Mesothelial cell of epicardium (in vitro differentiated cells): ENCODE results near the gene UNC13C. TPM values are rescaled to one million over a fixed set of nuclear protein-coding genes. Genes with fewer than 3 reads are reported as not detected.

Experiments
- DNase-seq, 2 experiments: peaks; one replicate each; pipeline ENCODE4 v3.0.0; 2021; ENCODE audit warnings: low spot score in 2 of 2; ENCODE audit not compliant: unreplicated experiment in 2 of 2
- H3K27ac Mint-ChIP-seq: 2 replicates; pipeline ENCODE4 v1.8.0; 2021; ENCODE audit warnings: mixed read lengths
- H3K27me3 Mint-ChIP-seq: 2 replicates; pipeline ENCODE4 v1.8.0; 2021; ENCODE audit warnings: low read depth, mixed read lengths
- H3K36me3 Mint-ChIP-seq: 2 replicates; pipeline ENCODE4 v1.8.0; 2021; ENCODE audit warnings: mixed read lengths
- H3K4me1 Mint-ChIP-seq: 2 replicates; pipeline ENCODE4 v1.8.0; 2021; ENCODE audit warnings: mixed read lengths
- H3K4me3 Mint-ChIP-seq: 2 replicates; pipeline ENCODE4 v1.8.0; 2021; ENCODE audit warnings: mild to moderate bottlenecking, moderate library complexity, mixed read lengths
- H3K9me3 Mint-ChIP-seq: 2 replicates; pipeline ENCODE4 v1.8.0; 2021; ENCODE audit warnings: mixed read lengths
- total RNA-seq: library from RNA; stranded (reverse); gene quantifications from 3 replicates; pipeline ENCODE4 v1.2.1, GENCODE V29; 2021
- TF ChIP-seq, protein P1 (sequence below): fragments of 200-600 bp; sonication (generic); IDR thresholded peaks from one replicate; pipeline ENCODE4 v1.5.0; 2021; ENCODE audit warnings: antibody characterized with exemption; ENCODE audit not compliant: unreplicated experiment

Gene UNC13C
- total RNA-seq, 1 donor from 2014 or later, result 2.7 TPM

DNA sequence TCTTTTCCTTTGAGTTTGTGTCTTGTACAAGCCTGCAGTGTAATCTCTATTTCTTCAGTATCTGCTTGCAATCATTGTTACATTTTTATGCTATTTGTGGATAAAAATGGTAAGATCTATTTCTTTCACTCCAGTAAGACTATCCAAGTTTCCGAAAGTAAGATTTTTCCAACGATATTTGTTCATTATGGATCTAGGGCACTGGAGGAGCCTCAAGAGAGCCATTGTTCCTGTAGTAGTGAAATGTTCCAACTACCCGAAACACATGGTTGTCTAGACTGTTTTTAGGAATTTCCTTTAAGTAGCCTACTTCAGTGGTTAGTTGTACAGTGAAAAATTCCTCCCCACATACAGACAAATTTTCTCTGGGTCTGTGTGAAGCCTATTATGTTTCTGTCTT is 621.1 kb downstream of the UNC13C start:
- Mint-ChIP-seq H3K4me3 (no peak overlapping the region), H3K36me3 (no peaks in the 10 kb centered on the region), H3K4me1 (peaks cover 2% of the 10 kb centered on the region), H3K27me3 (no peaks in the 10 kb centered on the region), H3K9me3 (peaks cover 5% of the 10 kb centered on the region), H3K27ac (no peak overlapping the region)
- TF ChIP-seq, protein P1, sequence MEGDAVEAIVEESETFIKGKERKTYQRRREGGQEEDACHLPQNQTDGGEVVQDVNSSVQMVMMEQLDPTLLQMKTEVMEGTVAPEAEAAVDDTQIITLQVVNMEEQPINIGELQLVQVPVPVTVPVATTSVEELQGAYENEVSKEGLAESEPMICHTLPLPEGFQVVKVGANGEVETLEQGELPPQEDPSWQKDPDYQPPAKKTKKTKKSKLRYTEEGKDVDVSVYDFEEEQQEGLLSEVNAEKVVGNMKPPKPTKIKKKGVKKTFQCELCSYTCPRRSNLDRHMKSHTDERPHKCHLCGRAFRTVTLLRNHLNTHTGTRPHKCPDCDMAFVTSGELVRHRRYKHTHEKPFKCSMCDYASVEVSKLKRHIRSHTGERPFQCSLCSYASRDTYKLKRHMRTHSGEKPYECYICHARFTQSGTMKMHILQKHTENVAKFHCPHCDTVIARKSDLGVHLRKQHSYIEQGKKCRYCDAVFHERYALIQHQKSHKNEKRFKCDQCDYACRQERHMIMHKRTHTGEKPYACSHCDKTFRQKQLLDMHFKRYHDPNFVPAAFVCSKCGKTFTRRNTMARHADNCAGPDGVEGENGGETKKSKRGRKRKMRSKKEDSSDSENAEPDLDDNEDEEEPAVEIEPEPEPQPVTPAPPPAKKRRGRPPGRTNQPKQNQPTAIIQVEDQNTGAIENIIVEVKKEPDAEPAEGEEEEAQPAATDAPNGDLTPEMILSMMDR, result no peak
- DNase-seq, result no peak

DNA sequence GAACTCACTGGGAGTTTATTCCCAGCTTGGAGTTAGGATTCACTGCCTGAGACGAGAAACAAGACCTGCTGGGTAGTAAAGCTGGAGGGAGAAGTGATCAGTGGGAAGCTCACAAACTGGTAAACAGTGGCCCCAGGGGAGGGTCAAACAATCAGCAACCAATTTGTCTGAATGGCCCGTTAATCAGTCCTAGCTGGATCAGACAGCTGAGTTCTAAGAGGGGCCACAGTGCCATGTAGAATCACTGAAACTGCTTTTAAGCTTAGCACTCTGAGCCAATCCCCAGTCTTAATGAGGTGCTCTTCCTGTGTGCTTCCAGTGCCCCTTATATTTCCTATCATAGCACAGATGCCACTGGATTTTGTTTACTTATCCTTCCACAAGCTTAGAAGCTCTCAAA is 626.8 kb downstream of the UNC13C start:
- Mint-ChIP-seq H3K36me3 (no peaks in the 10 kb centered on the region), H3K27ac (peak overlapping the region; percentile 64), H3K4me3 (no peak overlapping the region), H3K27me3 (no peaks in the 10 kb centered on the region), H3K4me1 (peaks cover 38% of the 10 kb centered on the region), H3K9me3 (no peaks in the 10 kb centered on the region)
- no peak for DNase-seq
- TF ChIP-seq, protein P1, result no peak

DNA sequence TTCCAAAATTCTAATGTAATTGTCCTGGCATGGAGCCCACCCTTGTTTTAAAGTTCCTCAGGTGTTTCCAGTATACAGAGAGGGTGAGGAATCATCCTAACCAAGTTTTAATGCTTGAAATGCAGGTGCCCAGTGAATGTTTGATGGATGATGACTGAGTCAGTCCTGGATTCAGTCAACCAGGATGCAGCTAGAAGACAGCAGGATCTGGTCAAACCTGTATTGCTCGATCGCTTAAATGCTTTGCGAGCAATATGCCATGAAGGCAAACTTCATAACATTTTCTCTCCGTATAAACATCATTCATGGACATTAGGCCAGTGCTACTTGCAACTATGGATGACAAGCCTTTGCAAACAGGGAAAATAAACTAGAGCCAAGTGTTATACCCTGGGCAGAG is 627.3 kb downstream of the UNC13C start:
- Mint-ChIP-seq H3K27ac (no peak overlapping the region), H3K9me3 (no peaks in the 10 kb centered on the region), H3K4me3 (no peak overlapping the region), H3K27me3 (no peaks in the 10 kb centered on the region), H3K4me1 (peaks cover 38% of the 10 kb centered on the region), H3K36me3 (no peaks in the 10 kb centered on the region)
- TF ChIP-seq, protein P1, result no peak
- DNase-seq, result no peak

DNA sequence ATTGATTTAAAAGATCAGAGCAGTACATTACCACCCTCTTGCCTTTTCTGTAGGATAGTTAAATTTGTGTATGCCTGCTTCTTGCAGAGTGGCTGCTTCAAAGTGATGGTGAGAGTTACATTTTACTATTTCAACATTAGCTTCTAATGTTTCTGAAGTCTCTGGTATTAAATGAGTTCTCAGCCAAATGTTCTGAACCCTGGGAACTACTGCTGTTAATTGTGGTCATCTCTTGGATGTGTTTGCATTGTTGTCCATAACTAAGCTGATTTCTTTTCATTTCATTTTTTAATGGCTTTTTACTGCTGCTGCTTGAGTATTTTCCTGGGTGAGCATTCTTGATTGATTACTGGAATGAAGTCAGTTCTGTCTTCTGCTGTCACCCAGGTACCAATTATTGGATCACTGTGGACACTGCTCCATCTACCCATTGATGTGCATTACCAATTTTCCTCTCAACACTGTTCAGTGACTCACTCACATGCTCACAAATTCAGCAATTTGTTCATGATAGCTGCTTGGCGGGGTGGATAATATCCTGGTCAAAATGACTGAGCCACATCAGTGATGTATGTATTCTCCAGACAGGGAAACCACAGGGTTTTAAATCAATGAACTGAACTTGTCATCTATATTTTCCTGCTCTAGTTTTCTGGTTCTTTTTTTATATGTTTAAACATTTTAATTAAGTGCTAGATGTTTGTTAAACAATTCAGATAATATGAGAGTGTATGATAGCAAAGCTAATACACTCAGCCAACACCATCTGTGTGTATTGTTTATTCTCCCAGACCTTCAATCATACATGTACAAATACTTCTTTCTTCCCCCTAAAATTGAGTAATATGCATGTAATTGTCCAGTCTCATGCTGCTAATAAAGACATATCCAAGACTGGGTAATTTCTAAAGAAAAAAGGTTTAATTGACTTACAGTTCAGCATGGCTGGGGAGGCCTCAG is 630.9 kb downstream of the UNC13C start:
- H3K36me3 Mint-ChIP-seq, result no peaks in the 10 kb centered on the region
- H3K4me3 Mint-ChIP-seq, result no peak overlapping the region
- no peaks in the 10 kb centered on the region for H3K27me3 Mint-ChIP-seq
- DNase-seq, result no peak
- H3K4me1 Mint-ChIP-seq, result peaks cover 35% of the 10 kb centered on the region
- H3K9me3 Mint-ChIP-seq, result no peaks in the 10 kb centered on the region
- no peak overlapping the region for H3K27ac Mint-ChIP-seq
- TF ChIP-seq, protein P1, result no peak

DNA sequence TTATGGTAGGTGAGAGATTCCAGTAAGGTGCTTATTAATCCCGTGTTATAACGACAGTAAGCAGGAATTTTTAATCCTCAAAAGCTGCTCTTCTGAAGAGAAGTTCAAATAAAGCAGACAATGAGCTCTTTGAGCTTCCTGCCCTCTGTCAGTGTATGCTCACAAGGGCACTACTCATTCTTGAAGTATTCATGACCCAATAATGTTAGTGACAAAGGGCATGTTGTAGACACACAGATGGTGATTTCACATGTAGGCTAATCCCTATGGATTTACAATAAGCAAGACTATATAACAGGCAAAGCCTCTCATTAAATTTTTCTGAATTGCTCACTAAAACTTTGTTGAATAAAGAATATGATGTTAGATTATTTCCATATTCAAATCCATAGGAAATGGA is 639.9 kb downstream of the UNC13C start:
- DNase-seq, result no peak
- no peak overlapping the region for H3K27ac Mint-ChIP-seq
- no peaks in the 10 kb centered on the region for H3K27me3 Mint-ChIP-seq
- H3K4me1 Mint-ChIP-seq, result no peaks in the 10 kb centered on the region
- no peaks in the 10 kb centered on the region for H3K9me3 Mint-ChIP-seq
- TF ChIP-seq, protein P1, result no peak
- no peak overlapping the region for H3K4me3 Mint-ChIP-seq
- H3K36me3 Mint-ChIP-seq, result no peaks in the 10 kb centered on the region
